Ascending aorta (tissue), 2 donors: ENCODE measurements around the gene ZBTB49. TPM values are rescaled to one million over a fixed set of nuclear protein-coding genes. Genes with fewer than 3 reads are reported as not detected.

Source experiments
- DNase-seq, 2 donors: peaks; one replicate each; pipeline ENCODE4 v3.0.0-alpha.2; 2019; ENCODE audit warnings: low spot score in 2 of 2
- H3K27ac ChIP-seq, 2 donors: fragments of 200-600 bp; sonication (generic); one replicate each; pipeline ENCODE4 v1.5.1; 2016 to 2017; ENCODE audit warnings: mild to moderate bottlenecking in 1 of 2
- H3K27me3 ChIP-seq: fragments of 200-600 bp; sonication (generic); one replicate; pipeline ENCODE4 v1.5.1; 2017
- H3K36me3 ChIP-seq, 2 donors: fragments of 200-600 bp; sonication (generic); one replicate each; pipeline ENCODE4 v1.5.1; 2016
- H3K4me1 ChIP-seq, 2 donors: fragments of 200-600 bp; sonication (generic); one replicate each; pipeline ENCODE4 v1.5.1; 2016 to 2017; ENCODE audit warnings: mild to moderate bottlenecking in 1 of 2
- H3K4me3 ChIP-seq, 2 donors: fragments of 200-600 bp; sonication (generic); one replicate each; pipeline ENCODE4 v1.5.1; 2016 to 2017; ENCODE audit warnings: mild to moderate bottlenecking in 1 of 2
- H3K9me3 ChIP-seq, 2 donors: fragments of 200-600 bp; sonication (generic); one replicate each; pipeline ENCODE4 v1.5.1; 2016
- intact Hi-C: fragments of 100-400 bp; cut with DNase I; formaldehyde crosslinking; loops from one replicate; pipeline ENCODE4 v1.15.1; 2023
- total RNA-seq: library from RNA; depleted of rRNA; stranded (reverse); fragments of >200 nt; gene quantifications from one replicate; pipeline ENCODE4 v1.1.0, GENCODE V29; 2016
- TF ChIP-seq, protein P1 (sequence below), 3 experiments: fragments of 200-600 bp in 2 of 3; fragments of 450-650 bp in 1 of 3; sonication (generic) in 2 of 3; IDR thresholded peaks; one replicate each; pipeline ENCODE4 v1.5.1; 2016 to 2019; ENCODE audit warnings: antibody characterized with exemption in 3 of 3, mild to moderate bottlenecking in 1 of 3, moderate library complexity in 1 of 3

Gene ZBTB49
- total RNA-seq, 1 donor from 2014 or later: not detected

GRCh38 chr4:4269856-4270255, 20.2 kb upstream of the ZBTB49 start:
- TF ChIP-seq, protein P1, sequence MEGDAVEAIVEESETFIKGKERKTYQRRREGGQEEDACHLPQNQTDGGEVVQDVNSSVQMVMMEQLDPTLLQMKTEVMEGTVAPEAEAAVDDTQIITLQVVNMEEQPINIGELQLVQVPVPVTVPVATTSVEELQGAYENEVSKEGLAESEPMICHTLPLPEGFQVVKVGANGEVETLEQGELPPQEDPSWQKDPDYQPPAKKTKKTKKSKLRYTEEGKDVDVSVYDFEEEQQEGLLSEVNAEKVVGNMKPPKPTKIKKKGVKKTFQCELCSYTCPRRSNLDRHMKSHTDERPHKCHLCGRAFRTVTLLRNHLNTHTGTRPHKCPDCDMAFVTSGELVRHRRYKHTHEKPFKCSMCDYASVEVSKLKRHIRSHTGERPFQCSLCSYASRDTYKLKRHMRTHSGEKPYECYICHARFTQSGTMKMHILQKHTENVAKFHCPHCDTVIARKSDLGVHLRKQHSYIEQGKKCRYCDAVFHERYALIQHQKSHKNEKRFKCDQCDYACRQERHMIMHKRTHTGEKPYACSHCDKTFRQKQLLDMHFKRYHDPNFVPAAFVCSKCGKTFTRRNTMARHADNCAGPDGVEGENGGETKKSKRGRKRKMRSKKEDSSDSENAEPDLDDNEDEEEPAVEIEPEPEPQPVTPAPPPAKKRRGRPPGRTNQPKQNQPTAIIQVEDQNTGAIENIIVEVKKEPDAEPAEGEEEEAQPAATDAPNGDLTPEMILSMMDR (IDR thresholded peaks at IDR 0.05): no peak
- intact Hi-C loops: no loop called here
- H3K27ac ChIP-seq: no peak overlapping the region
- H3K9me3 ChIP-seq: no peaks in the 10 kb centered on the region
- no peaks in the 10 kb centered on the region for H3K4me1 ChIP-seq
- peaks cover 25 to 58% of the 10 kb centered on the region in 2 donors for H3K36me3 ChIP-seq
- H3K27me3 ChIP-seq: no peaks in the 10 kb centered on the region
- H3K4me3 ChIP-seq: no peak overlapping the region
- no peak for DNase-seq

GRCh38 chr4:4270529-4270928, 19.5 kb upstream of the ZBTB49 start:
- DNase-seq: no peak
- H3K27me3 ChIP-seq: no peaks in the 10 kb centered on the region
- intact Hi-C loops: no loop called here
- H3K9me3 ChIP-seq: no peaks in the 10 kb centered on the region
- no peaks in the 10 kb centered on the region for H3K4me1 ChIP-seq
- no peak overlapping the region for H3K4me3 ChIP-seq
- TF ChIP-seq, protein P1 (IDR thresholded peaks at IDR 0.05): no peak
- H3K27ac ChIP-seq: no peak overlapping the region
- peaks cover 31 to 58% of the 10 kb centered on the region in 2 donors for H3K36me3 ChIP-seq

GRCh38 chr4:4271912-4272311, 18.1 kb upstream of the ZBTB49 start:
- Histone ChIP-seq H3K36me3 (peaks cover 38 to 69% of the 10 kb centered on the region in 2 donors), H3K4me3 (no peak overlapping the region), H3K27me3 (no peaks in the 10 kb centered on the region), H3K9me3 (no peaks in the 10 kb centered on the region), H3K4me1 (no peaks in the 10 kb centered on the region), H3K27ac (no peak overlapping the region)
- intact Hi-C loops: no loop called here
- DNase-seq: no peak
- TF ChIP-seq, protein P1 (IDR thresholded peaks at IDR 0.05): no peak

DNA sequence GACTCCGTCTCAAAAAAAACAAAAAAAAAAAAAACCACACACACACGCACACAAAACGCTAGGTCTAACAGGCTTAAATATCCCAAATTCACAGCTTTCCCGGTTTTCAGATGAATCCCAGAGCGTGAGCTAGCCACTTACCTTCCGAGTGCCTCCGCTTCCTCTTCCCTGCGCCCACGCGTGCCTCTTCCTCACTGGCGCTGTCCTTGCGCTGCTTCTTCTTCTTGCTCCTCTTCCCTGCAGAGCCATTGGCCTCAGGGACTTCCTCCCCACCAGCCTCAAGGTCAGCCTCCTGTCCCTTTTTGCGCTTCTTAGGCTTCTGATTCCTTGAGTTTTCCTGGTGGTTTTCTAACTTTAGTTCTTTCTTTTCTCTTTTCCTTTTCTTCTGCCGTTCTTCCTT, 15.8 kb upstream of the ZBTB49 start:
- Histone ChIP-seq H3K36me3 (peaks cover 47 to 80% of the 10 kb centered on the region in 2 donors), H3K27ac (no peak overlapping the region), H3K27me3 (no peaks in the 10 kb centered on the region), H3K4me3 (no peak overlapping the region), H3K4me1 (no peaks in the 10 kb centered on the region), H3K9me3 (no peaks in the 10 kb centered on the region)
- TF ChIP-seq, protein P1 (IDR thresholded peaks at IDR 0.05): no peak
- intact Hi-C loops: no loop called here
- no peak for DNase-seq

DNA sequence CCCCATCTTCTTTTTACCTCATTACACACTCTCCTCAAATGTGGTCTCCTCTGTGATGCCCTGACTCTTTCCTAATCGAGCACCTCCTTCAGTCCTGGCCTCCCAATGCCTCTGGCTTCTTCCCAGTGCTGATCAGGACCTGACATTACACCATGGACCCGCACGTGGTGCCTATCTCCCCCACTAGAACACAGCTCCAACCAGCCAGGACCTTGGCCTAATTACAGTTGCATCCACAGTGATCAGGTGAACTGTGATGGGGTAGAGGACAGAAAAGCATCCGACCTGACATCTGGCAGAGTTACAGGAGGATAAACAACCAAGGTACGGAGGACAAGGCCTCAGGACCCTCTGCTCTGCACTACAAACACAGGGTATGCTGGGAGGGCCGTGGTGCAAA, 12.5 kb upstream of the ZBTB49 start:
- Histone ChIP-seq H3K27ac (no peak overlapping the region), H3K4me3 (no peak overlapping the region), H3K9me3 (no peaks in the 10 kb centered on the region), H3K36me3 (peaks cover 60 to 84% of the 10 kb centered on the region in 2 donors), H3K27me3 (no peaks in the 10 kb centered on the region), H3K4me1 (no peaks in the 10 kb centered on the region)
- intact Hi-C loops: no loop called here
- TF ChIP-seq, protein P1 (IDR thresholded peaks at IDR 0.05): no peak
- DNase-seq: no peak

GRCh38 chr4:4281787-4282186, 8.3 kb upstream of the ZBTB49 start:
- no peaks in the 10 kb centered on the region for H3K27me3 ChIP-seq
- no peaks in the 10 kb centered on the region for H3K4me1 ChIP-seq
- H3K9me3 ChIP-seq: no peaks in the 10 kb centered on the region
- H3K4me3 ChIP-seq: no peak overlapping the region
- intact Hi-C loops: no loop called here
- TF ChIP-seq, protein P1 (IDR thresholded peaks at IDR 0.05): no peak
- H3K36me3 ChIP-seq: peaks cover 42 to 63% of the 10 kb centered on the region in 2 donors
- no peak overlapping the region for H3K27ac ChIP-seq
- no peak for DNase-seq
